Heart right ventricle (tissue), 16 donors: ENCODE results near the gene NUCB1. TPM values are rescaled to one million over a fixed set of nuclear protein-coding genes. Genes with fewer than 3 reads are reported as not detected.

Source experiments
- ATAC-seq, 8 donors: fragments of 200-7000 bp; cut with Tn5 transposase; one replicate each; pipeline ENCODE4 v1.9.1; 2020; ENCODE audit warnings: mild to moderate bottlenecking in 8 of 8, moderate library complexity in 8 of 8, moderate number of reproducible peaks in 1 of 8
- DNase-seq, 2 donors: peaks; one replicate each; pipeline ENCODE4 v3.0.0-alpha.2; 2020
- H3K27ac ChIP-seq, 10 donors: fragments of 200-600 bp; sonication (generic) in 2 of 10; one replicate each; pipeline versions ENCODE4 v1.5.0 to v1.8.0; 2020 to 2022; ENCODE audit warnings: mild to moderate bottlenecking in 3 of 10
- H3K27me3 ChIP-seq, 7 donors: fragments of 200-600 bp; one replicate each; pipeline ENCODE4 v1.8.0; 2021 to 2022; ENCODE audit warnings: mild to moderate bottlenecking in 2 of 7
- H3K36me3 ChIP-seq, 9 donors: fragments of 200-600 bp; sonication (generic) in 1 of 9; one replicate each; pipeline versions ENCODE4 v1.5.0 to v1.8.0; 2020 to 2022; ENCODE audit warnings: mild to moderate bottlenecking in 2 of 9
- H3K4me1 ChIP-seq, 9 donors: fragments of 200-600 bp; sonication (generic) in 1 of 9; one replicate each; pipeline versions ENCODE4 v1.5.0 to v1.8.0; 2020 to 2022; ENCODE audit warnings: mild to moderate bottlenecking in 4 of 9
- H3K4me3 ChIP-seq, 10 donors: fragments of 200-600 bp; sonication (generic) in 2 of 10; one replicate each; pipeline versions ENCODE4 v1.5.0 to v1.8.0; 2020 to 2022; ENCODE audit warnings: mild to moderate bottlenecking in 7 of 10, moderate library complexity in 2 of 10
- H3K9me3 ChIP-seq, 11 donors: fragments of 200-600 bp in 10 of 11; sonication (generic) in 2 of 11; one replicate each; pipeline versions ENCODE4 v1.5.0 to v1.8.0; 2013 to 2022; ENCODE audit warnings: mild to moderate bottlenecking in 2 of 11, control low read depth in 1 of 11, moderate library complexity in 1 of 11
- WGBS, 2 donors: extraction: QIAGEN DNeasy Blood & Tissue Kit; methylation state at CpG; one replicate each; pipeline ENCODE4 v1.1.7; 2013; ENCODE audit warnings: inconsistent platforms in 1 of 2; 5-methylcytosine and 5-hydroxymethylcytosine counted together
- intact Hi-C, 10 donors: fragments of 100-400 bp; cut with DNase I; formaldehyde crosslinking; loops; one replicate each; pipeline versions ENCODE4 v1.11.1 to v1.14.2; 2022
- polyA plus RNA-seq, 2 donors: library from polyadenylated mRNA; stranded (reverse); fragments of 200-250 nt; gene quantifications; one replicate each; pipeline ENCODE4 v1.2.3, GENCODE V29; 2013
- total RNA-seq, 10 donors: library from RNA; stranded (reverse); fragmentation: NEBNext Ultra II Directional in 3 of 10; extraction: Animal tissue kit (Norgen Biotek cat#: 25700) in 3 of 10; gene quantifications; one replicate each; pipeline versions ENCODE4 v1.2.1 to v1.2.4, GENCODE V29; 2021 to 2023
- TF ChIP-seq, protein P1 (sequence below), 9 donors: fragments of 200-600 bp; sonication (generic) in 2 of 9; IDR thresholded peaks; one replicate each; pipeline versions ENCODE4 v1.5.0 to v1.8.0; 2021 to 2022; ENCODE audit warnings: antibody characterized with exemption in 9 of 9, mild to moderate bottlenecking in 5 of 9, moderate library complexity in 1 of 9
- donor health status: Arrhythmogenic right ventricular cardiomyopathy.
- donor health status: ischemic (EF 13 %, LVEDD 7.1; RV severe dilation, severe dysfunction).
- donor health status: healthy with polysubstance abuse.
- donor health status: DM: no; HTN: yes; CAD: no.
- donor health status: DM: no; HTN: no; CAD: no.
- donor health status: ischemic (EF 25% LVEDD 6.9; RV normal size, moderate dysfunction).
- donor health status: ischemic (EF 25% LVEDD 5.7; RV mildly dilated, moderate dysfunction).
- donor health status: healthy.
- donor health status: DM: yes; HTN: yes; CAD: no.
- donor health status: Ischemic cardiomyopathy.
- donor health status: ischemic (EF 35%, LVEDD 5.7; RV mildly dilated, moderate dysfunction).
- donor health status: nonischemic (EF 11% LVEDD 7.7; RV severe dilation, severe dysfunction).
- donor health status: DM: yes; HTN: yes; CAD: no.
- donor health status: PGD.
- donor health status: ischemic (EF 29% LVEDD 5.4; RV normal size, mild dysfunction).
- donor health status: nonischemic (EF 23%, LVEDD 6.1; RV moderate dilation, normal function).

Gene NUCB1
- total and polyA plus RNA-seq, 12 donors, result 170 to 452 (median 304) TPM

DNA sequence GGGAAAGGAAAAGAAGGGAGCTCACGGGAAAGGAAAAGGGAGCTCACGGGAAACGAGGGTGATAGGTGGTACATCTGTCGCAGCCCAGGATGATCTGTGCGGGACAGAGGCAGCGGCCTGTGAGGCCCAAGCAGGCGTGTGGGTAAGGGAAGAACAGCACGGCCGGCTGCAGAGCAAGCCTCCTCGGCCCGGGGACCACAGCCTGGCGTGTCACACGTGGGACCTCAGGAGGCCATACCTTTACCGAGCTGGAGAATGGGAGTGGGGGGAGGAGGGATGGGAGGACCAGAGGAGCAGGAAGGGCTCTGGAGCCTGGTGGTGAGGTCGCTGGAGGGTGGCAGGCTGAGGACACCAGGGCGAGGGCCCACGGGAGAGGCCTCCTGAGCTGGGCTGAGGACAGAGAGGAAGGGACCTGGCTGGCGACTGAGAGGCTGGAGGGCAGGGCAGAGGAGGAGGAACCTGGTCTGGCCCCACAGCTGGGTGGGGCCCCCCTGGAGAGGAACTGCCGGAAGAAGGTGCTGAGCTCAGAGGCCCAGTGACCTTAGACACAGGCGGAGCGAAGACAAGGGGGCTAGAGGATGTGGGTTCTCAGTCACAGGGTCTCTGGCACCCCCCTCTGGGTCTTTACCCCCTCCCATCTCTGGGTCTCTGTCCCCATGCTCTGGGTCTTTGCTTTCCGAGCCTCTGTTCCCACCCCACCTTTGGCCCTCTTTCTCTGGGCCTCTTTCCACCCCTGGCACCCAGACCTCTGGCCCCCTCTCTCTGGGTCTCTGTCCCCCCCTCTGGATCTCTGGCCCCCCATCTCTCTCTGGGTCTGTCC is 62.1 kb downstream of the NUCB1 start:
- intact Hi-C loops, result loop anchor here in 5 of 10 donors (10.0 kb wide), 3 partner anchors 87 to 327 kb away; partner anchors contain the start of genes CA11 (in 2 of the 5), DBP (in 2 of the 5) and PPP1R15A (in 2 of the 5)

DNA sequence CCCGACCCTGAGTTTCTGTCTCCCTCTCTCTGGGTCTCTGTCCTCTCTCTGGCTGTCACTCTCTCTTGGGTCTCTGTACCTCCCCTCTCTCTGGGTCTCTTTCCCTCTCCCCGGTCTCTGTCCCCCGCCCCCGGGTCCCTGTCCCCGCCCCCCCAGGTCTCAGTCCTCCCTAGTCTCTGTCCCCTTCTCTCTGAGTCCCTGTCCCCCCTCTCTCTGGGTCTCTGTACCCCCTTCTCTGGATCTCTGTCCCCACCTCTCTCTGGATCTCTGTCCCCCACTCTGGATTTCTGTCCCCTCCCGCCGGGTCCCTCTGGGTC is 62.7 kb downstream of the NUCB1 start:
- peaks cover 0 to 33% (median 10%) of the 10 kb centered on the region in 9 donors for H3K36me3 ChIP-seq
- intact Hi-C loops, result loop anchor here in 5 of 10 donors (10.0 kb wide), 3 partner anchors 88 to 328 kb away; partner anchors contain the start of genes CA11 (in 2 of the 5), DBP (in 2 of the 5) and PPP1R15A (in 2 of the 5)
- H3K27me3 ChIP-seq, result no peaks in the 10 kb centered on the region
- DNase-seq (no peak), ATAC-seq (no peak)
- peaks cover 15 to 56% (median 37%) of the 10 kb centered on the region in 9 donors for H3K4me1 ChIP-seq
- TF ChIP-seq, protein P1, sequence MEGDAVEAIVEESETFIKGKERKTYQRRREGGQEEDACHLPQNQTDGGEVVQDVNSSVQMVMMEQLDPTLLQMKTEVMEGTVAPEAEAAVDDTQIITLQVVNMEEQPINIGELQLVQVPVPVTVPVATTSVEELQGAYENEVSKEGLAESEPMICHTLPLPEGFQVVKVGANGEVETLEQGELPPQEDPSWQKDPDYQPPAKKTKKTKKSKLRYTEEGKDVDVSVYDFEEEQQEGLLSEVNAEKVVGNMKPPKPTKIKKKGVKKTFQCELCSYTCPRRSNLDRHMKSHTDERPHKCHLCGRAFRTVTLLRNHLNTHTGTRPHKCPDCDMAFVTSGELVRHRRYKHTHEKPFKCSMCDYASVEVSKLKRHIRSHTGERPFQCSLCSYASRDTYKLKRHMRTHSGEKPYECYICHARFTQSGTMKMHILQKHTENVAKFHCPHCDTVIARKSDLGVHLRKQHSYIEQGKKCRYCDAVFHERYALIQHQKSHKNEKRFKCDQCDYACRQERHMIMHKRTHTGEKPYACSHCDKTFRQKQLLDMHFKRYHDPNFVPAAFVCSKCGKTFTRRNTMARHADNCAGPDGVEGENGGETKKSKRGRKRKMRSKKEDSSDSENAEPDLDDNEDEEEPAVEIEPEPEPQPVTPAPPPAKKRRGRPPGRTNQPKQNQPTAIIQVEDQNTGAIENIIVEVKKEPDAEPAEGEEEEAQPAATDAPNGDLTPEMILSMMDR (IDR thresholded peaks at IDR 0.05), result no peak
- WGBS, 2 donors, result 65 to 66% methylated on average over 7 of the region's 7 CpGs
- H3K4me3 ChIP-seq, result peak overlapping the region in 1 of 10 donors; percentile 26
- H3K27ac ChIP-seq, result peak overlapping the region in 8 of 10 donors; percentile 15 to 96 (median 90)
- no peaks in the 10 kb centered on the region for H3K9me3 ChIP-seq

More for the DNA sequence above, 62.1 kb downstream of the NUCB1 start:
- peak overlapping the region in 9 of 10 donors; percentile 15 to 96 (median 87) for H3K27ac ChIP-seq
- no peaks in the 10 kb centered on the region for H3K27me3 ChIP-seq
- peak in 2 of 8 donors; percentile 3 to 31 for ATAC-seq
- TF ChIP-seq, protein P1 (IDR thresholded peaks at IDR 0.05), result no peak
- H3K36me3 ChIP-seq, result peaks cover 0 to 33% (median 10%) of the 10 kb centered on the region in 9 donors
- peak overlapping the region in 1 of 10 donors; percentile 26 for H3K4me3 ChIP-seq
- peak; percentile 54 to 59 for DNase-seq
- H3K9me3 ChIP-seq, result no peaks in the 10 kb centered on the region
- H3K4me1 ChIP-seq, result peaks cover 15 to 50% (median 31%) of the 10 kb centered on the region in 9 donors
- WGBS, 2 donors, result 66 to 67% methylated on average over 22 of the region's 22 CpGs

DNA sequence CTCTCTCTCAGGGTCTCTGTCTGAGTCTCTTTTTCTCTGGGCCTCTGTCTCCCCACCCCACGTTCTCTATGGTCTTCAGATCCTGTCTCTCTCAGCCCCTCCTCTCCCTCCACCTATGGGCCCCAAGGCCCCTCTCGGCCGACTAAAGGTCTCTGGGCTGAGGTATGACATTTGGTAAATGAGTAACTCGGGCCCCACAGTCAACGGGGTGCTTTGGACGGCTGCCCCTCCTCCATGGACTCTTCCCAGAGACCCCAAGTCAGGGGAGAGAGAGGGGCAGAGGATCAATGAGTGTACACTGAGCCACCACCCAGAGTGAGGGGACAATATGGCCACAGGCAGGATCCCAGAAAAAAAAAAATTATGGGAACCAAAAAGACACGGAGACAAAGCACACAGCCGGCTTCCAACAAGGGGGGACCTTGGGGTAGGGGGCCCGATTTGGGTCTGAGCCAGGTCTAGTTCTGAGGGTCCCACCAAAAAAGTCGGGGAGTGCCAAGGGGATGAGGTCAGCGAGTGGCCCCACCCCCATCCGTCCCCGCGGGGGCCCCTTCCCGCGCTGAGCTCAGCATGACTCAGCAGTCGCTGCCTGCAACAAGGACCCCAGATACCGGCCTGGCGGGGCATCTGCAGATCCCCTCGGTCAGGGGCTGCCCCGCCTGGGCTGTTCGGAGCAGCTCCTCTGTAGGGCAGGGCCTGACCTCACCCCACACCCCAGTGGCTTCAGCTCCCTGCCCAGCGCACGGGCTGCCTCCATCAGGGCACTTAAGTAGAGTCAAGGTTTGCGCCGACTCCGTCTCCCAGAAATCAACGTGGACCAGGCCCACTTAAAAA is 63.5 kb downstream of the NUCB1 start:
- no peaks in the 10 kb centered on the region for H3K27me3 ChIP-seq
- peaks cover 15 to 64% (median 45%) of the 10 kb centered on the region in 9 donors for H3K4me1 ChIP-seq
- peak; percentile 78 to 82 for DNase-seq
- no peaks in the 10 kb centered on the region for H3K9me3 ChIP-seq
- ATAC-seq, result peak; percentile 5 to 38 (median 26)
- H3K27ac ChIP-seq, result peak overlapping the region; percentile 72 to 96 (median 89)
- TF ChIP-seq, protein P1 (IDR thresholded peaks at IDR 0.05), result no peak
- peaks cover 0 to 33% (median 12%) of the 10 kb centered on the region in 9 donors for H3K36me3 ChIP-seq
- peak overlapping the region in 9 of 10 donors; percentile 7 to 100 (median 88) for H3K4me3 ChIP-seq
- intact Hi-C loops, result loop anchor here in 6 of 10 donors (2.0 to 10.0 kb wide), 5 partner anchors 89 to 329 kb away; partner anchors contain the start of genes PPP1R15A (in 3 of the 6), CA11 (in 2 of the 6) and DBP (in 2 of the 6)
- WGBS, 2 donors, result 17 to 19% methylated on average over 28 of the region's 28 CpGs
